ENCODE results near the gene ZNF641.
"Not testable (repeated sequence)": the region's sequence is repeated elsewhere in the genome, so short reads cannot be mapped to it uniquely, and the experiment has no call there.

ZNF641 gene

DNA sequence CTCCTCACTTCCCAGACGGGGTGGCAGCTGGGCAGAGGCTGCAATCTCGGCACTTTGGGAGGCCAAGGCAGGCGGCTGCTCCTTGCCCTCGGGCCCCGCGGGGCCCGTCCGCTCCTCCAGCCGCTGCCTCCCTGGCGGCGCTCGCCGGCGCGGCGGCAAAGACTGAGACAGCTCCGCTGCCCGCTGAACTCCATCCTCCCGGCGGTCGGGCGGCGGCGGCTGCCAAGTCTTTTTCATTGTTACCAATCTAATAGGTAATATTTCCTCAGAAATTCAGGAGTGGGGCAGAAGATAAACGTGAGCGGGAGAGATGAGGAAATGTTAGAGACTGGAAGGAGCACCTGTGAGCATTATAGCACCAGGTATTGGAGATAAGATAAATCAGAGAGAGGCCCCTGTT lies 17.0 kb downstream of the ZNF641 start:
- DNase-seq, result not testable (repeated sequence)

DNA sequence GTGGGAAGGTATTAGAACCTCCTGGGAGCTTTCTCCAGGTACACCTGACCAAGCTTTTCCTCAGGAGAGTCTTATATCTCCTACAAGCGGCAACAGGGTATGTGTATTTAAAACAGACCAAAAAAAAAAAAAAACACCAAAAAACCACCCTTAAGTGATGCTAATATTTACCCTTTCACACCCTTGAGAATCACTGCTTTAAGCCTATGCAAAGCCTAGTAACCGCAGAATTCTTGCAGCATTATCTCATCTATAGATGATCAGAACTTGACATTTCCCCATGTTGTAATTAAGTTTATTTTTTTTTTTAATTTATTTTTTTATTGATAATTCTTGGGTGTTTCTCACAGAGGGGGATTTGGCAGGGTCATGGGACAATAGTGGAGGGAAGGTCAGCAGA lies 19.3 kb downstream of the ZNF641 start:
- no peak for DNase-seq

DNA sequence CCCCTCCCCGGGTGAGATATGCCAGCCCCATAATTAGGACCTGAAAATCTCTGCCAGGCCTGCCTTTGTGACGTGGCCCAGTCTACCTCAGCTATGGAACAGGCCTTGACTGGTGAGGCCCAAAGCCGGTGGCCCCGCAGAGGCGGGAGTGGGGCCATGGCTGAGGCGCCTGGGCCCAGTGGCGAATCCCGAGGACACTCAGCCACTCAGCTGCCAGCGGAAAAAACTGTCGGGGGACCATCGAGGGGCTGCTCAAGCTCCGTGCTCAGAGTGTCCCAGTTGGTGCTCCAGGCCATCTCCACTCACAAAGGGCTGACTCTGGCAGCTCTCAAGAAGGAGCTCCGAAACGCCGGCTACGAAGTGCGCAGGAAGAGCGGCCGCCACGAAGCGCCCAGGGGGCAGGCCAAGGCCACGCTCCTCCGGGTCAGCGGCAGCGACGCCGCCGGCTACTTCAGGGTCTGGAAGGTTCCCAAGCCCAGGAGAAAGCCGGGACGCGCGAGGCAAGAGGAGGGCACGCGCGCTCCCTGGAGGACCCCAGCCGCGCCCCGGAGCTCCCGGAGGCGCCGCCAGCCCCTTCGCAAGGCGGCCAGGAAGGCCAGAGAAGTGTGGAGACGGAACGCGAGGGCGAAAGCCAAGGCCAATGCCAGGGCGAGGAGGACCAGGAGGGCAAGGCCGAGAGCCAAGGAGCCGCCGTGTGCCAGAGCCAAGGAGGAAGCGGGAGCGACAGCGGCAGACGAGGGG lies 21.4 kb downstream of the ZNF641 start:
- no peak for DNase-seq

DNA sequence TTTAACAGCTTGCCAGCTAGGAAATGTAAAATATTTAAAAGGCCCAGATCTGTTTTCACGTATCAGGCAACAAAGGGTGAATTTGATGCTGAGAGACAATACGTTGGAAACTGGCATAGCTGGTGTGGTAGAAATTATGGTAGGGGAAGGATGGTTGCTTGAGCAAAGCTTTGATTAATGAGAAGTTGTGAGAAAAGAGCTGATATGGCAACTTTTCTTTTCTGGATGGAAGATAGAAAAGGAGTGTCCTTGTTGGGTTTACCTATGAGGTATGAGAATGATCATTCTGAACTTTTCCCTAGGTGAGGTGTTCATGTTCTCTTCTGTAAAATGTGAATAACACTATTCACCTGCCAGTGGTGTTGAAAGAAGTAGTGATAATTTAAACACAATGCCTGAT lies 34.2 kb downstream of the ZNF641 start:
- no peak for DNase-seq

DNA sequence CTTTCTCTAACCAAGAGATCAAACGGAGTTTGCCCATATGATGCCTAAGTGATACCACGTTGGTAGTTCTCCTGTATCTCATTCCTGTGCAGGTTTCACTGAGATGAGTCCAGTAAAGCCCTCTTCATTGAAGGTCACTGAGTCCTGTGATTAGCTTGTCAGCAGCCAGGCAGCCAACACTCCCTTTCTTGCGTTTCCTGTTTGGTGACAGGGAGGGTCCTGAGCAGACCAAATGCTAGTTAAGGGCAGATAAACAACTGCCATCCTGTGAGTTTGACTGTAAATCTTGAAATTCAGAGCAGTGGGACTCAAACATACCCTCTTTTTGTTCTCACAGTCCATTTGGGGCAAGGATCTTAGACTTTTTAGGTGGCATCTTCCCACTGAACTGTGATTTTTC lies 39.4 kb downstream of the ZNF641 start:
- no peak for DNase-seq

DNA sequence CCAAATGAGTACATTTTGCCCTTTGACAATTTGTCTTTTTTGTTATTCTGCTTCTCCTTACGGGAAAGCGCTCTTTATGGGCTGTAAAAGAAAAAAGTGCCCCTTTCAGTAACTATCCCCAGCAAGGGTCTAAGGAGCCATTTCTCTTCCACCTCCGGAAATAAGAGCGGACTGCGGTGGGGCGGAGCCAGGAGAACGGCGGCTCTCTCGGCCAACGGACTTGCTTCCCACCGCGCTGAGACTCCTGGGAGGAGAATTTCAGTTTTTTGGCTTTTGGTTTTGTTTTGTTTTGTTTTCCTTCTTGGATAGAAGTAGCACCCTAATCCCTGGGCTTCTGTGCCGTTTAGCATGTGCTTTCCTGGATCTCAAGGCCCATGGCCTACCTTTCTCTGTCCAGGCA lies 43.5 kb downstream of the ZNF641 start:
- no peak for DNase-seq

DNA sequence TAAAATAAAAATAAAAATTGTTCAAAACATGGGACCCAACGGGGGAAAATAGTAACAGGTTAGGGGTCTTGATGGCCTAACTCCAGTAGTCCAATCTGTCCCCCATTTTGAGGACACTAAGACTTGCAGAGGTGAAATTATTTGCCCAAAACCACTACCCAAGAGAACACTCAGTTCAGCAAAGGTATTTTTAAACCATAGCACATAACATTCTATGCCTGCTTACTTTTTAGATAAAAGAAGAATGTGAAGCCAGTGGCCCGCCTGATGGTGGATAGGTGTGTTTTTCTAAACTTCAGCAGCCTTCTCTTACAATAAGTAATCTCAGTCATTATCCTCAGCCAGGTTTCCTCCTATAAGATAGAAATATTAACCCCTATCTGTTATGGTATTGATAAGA lies 45.5 kb downstream of the ZNF641 start:
- DNase-seq, result no peak

DNA sequence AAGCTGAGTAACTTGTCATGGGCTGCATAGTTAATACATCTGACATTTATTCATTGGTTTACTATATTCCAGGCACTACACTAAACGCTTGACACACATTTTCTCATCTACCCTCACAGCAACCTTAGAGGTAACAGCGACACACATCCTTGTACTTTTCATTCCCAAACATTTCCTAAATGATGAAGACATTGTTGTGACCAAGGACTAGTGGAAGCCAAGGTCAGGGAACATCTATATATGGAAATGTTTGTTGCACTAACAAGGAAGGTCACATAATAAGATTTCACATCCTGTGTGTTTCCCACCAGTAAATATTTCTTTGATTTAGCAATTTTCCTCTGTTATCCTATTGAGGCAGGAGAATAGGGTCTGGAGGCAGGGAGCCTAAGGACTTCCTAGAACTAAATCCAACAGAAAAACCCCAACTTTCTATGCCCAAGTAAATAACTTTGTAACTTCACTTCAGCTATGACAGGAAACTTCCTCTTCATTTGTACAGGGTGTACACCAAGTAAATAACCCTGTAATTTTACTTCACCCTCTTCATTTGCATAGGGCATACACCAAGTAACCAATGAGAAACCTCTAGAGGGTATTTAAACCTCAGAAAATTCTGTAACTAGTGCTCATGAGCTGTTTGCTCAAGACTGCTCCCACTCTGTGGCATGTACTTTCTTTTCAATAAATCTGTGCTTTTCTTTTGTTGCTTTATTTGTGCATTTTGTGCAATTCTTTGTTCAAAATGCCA lies 48.4 kb downstream of the ZNF641 start:
- DNase-seq, result no peak

DNA sequence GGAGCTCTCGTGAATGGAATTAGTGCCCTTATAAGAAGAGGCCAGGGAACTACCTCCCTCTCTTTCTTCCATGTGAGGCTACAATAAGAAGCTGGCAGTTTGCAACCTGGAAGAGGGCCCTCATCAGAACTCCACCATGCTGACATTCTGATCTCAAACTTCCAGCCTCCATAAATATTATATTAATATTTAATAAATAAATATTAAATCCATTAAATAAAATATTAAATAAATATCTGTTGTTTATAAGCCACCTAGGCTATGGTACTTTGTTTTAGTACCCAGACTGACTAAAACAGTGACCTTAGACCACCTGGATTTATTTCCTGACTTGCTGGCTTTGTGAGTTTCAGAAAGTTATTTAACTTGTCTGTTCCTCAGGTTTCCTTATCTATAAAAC lies 49.9 kb downstream of the ZNF641 start:
- DNase-seq, result no peak

DNA sequence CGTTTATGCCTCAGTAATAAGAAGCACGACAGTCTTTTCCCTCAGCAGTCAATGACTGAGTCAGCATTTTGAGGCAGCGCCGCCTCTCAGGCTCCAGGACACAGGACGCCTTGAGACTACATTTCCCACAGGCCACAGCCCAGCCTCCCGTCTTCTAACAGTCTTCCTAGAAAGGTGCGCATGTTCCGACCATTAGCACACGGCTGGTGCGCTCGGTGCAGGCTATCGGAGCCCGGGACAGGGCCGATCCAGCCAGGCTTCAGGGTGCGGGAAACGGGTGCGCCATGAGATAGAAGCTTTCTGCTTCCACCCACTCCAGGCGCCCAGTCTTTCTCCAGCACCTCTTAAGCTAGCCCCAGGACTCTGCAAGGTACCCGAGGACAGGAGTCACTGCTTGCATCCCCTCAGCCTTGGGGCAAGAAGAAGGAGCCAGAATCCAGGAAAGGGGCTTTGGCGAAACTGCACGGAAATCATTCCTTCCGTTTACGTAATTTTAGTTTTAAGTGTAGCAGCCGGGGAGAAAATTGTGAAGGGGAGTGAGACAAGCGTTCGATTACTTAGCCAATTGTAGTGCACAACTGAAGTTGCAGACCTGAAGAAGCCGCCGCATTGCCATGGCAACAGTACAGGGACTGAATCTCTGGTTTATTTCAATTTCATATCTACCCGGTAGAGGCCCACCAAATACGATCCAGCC lies 54.0 kb downstream of the ZNF641 start:
- no peak for DNase-seq

DNA sequence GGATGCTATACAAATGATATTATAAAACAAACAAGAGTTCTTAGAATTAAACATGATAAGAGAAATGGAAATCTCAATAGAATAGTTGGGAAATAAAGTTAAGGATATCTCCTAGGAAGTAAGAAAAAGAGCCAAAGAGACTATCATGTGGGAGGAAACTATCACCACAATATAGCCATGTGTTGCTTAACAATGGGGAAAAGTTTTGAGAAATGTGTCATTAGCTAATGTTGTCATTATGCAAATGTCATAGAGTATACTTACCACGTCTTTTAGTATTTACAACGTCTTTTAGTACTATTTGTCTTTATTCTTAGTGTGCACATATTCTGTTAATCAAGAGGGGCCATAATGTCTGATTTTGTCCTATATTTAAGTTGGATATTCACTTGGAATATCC lies 58.7 kb downstream of the ZNF641 start:
- no peak for DNase-seq

DNA sequence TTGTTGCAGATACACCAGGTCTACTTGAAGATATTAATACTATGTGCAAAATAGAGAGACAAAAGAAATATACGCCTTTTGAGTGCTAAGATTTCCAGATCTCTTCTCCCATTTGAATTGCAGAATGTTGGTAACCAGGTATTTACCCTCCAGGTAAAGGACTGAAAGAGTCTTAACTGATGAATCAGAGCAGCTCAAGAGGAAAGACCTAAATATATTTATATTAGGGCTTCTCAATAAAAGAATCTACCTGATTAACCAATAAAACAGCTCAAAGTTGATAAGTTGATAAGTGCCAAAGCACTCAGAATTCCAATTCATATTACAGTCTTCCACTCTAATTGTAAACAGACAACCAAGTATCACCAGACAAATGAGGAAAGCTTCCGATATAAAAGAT lies 59.2 kb downstream of the ZNF641 start:
- no peak for DNase-seq

DNA sequence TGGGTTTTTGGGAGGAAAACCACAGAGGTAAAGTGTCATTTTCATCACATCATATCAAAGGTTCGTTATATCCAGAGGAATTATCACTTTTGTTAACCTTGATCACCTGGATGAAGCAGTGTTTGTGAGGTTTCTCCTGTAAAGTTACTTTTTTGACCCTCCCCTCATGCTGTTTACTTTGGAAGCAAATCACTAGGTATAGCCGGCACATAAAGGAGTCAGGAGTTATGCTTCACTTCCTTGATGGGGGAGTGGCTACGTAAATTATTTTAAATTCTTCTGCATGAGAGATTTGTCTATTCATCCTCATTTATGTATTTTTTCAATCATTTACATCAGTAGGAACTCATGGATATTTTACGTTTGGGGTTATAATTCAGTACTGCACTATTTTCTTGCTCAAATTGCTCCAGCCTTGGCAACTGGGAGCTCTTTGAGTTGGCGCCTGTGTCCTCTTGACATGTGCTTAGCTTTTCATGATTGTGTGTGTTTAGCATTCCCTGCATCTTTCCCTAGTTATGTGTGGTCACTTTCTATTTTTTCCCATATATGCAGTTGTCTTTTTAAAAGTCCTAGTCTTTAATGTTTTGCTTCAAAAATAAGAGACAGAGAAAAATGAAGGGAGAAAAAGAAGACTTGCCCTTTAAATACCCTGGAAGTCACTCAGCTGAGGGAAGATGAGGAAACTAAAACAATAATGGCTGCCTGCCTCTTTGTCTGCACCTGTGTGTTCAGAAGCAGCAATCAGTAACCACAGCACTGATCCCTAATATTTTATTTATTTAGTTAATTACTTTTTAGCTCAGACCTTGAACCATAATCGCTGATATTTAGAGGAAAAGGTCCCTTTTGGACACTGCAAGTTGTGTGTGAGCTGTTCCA lies 62.1 kb downstream of the ZNF641 start:
- DNase-seq, result no peak
